A549 (cell line): ENCODE results near the gene NEAT1. TPM values are rescaled to one million over a fixed set of nuclear protein-coding genes. Genes with fewer than 3 reads are reported as not detected.

Experiments used
- ATAC-seq, 2 experiments: fragments of 200-7000 bp in 1 of 2; fragments of >200 bp in 1 of 2; cut with Nextera tagmentation in 1 of 2; cut with Tn5 transposase in 1 of 2; 3 replicates each; pipeline versions ENCODE4 v1.8.0 to v1.9.1; 2018 to 2020; ENCODE audit warnings: mild to moderate bottlenecking in 1 of 2, moderate library complexity in 1 of 2
- CTCF ChIA-PET: fragments of 300-600 bp; sonication (Branson Sonifier 250); formaldehyde crosslinking; extraction: SDS; loops from one replicate; lab custom pipeline; 2021; ENCODE audit warnings: antibody characterized with exemption, inconsistent platforms; lab: Yijun Ruan, JAX
- POLR2A ChIA-PET: fragments of 350-600 bp; formaldehyde crosslinking; extraction: SDS; loops from one replicate; lab custom pipeline; 2021; ENCODE audit warnings: antibody characterized with exemption, inconsistent platforms; lab: Yijun Ruan, JAX
- DNase-seq, 2 experiments: peaks; one replicate each; pipeline versions ENCODE4 v3.0.0 to v3.0.0-alpha.2; 2011 to 2016; ENCODE audit warnings: low read depth in 1 of 2, low spot score in 1 of 2
- FAIRE-seq: peaks from 2 replicates; lab custom pipeline; 2011; peaks lifted over from hg19 to GRCh38; lab: Jason Lieb, UNC
- H3K27ac ChIP-seq, 2 experiments: fragments of >200 bp; sonication (Bioruptor Twin); formaldehyde crosslinking; 3 replicates each; pipeline ENCODE4 v1.5.1; 2016 to 2017
- H3K4me1 ChIP-seq: fragments of >200 bp; sonication (Bioruptor Twin); formaldehyde crosslinking; 3 replicates; pipeline ENCODE4 v1.6.1; 2016
- H3K4me2 ChIP-seq: fragments of >200 bp; sonication (Bioruptor Twin); formaldehyde crosslinking; 3 replicates; pipeline ENCODE4 v1.6.1; 2016
- H3K4me3 ChIP-seq: fragments of >200 bp; sonication (Bioruptor Twin); formaldehyde crosslinking; 3 replicates; pipeline ENCODE4 v1.5.1; 2016
- H3K9me3 ChIP-seq: fragments of >200 bp; sonication (Bioruptor Twin); formaldehyde crosslinking; 3 replicates; pipeline ENCODE4 v1.6.1; 2016
- BCL3 ChIP-seq: fragments of >200 bp; sonication (Bioruptor Twin); formaldehyde crosslinking; IDR thresholded peaks from 3 replicates; pipeline ENCODE4 v1.6.1; 2016
- CEBPB ChIP-seq, 2 experiments: fragments of >200 bp in 1 of 2; sonication (Bioruptor Twin) in 1 of 2; formaldehyde crosslinking in 1 of 2; IDR thresholded peaks; 2 replicates each; pipeline ENCODE4 v1.6.1; 2012 to 2016
- CHD2 ChIP-seq: fragments of 150-350 bp; IDR thresholded peaks from 2 replicates; pipeline ENCODE4 v1.6.1; 2014; ENCODE audit warnings: low read length; ENCODE audit not compliant: partially characterized antibody
- EHF ChIP-seq: fragments of 250-450 bp; sonication (Bioruptor Pico); IDR thresholded peaks from 2 replicates; pipeline ENCODE4 v1.5.0; 2020; ENCODE audit warnings: mild to moderate bottlenecking
- FOSB ChIP-seq: fragments of 250-450 bp; sonication (Bioruptor Pico); IDR thresholded peaks from 2 replicates; pipeline ENCODE4 v1.5.0; 2020; ENCODE audit warnings: mild to moderate bottlenecking, moderate library complexity
- FOXS1 ChIP-seq: fragments of 250-450 bp; sonication (Bioruptor Pico); IDR thresholded peaks from 2 replicates; pipeline ENCODE4 v1.5.0; 2020; ENCODE audit warnings: mild to moderate bottlenecking, moderate library complexity
- HES2 ChIP-seq: fragments of >200 bp; sonication (Bioruptor Twin); formaldehyde crosslinking; IDR thresholded peaks from 2 replicates; pipeline ENCODE4 v1.6.1; 2016
- HOXA7 ChIP-seq: fragments of 250-450 bp; sonication (Bioruptor Pico); IDR thresholded peaks from 2 replicates; pipeline ENCODE4 v1.5.0; 2020; ENCODE audit warnings: mild to moderate bottlenecking, moderate library complexity
- HOXB5 ChIP-seq: fragments of 250-450 bp; sonication (Bioruptor Pico); IDR thresholded peaks from 2 replicates; pipeline ENCODE4 v1.5.0; 2020; ENCODE audit warnings: mild to moderate bottlenecking, moderate library complexity
- JUN ChIP-seq, 2 experiments: fragments of >200 bp; sonication (Bioruptor Twin); formaldehyde crosslinking; IDR thresholded peaks; 2 replicates in 1 of 2; 3 replicates in 1 of 2; pipeline ENCODE4 v1.6.1; 2016 to 2017
- KDM1A ChIP-seq: fragments of 200-600 bp; sonication (generic); IDR thresholded peaks from 2 replicates; pipeline ENCODE4 v1.6.1; 2016; ENCODE audit warnings: low read depth, mild to moderate bottlenecking
- MAFK ChIP-seq: fragments of 450-650 bp; IDR thresholded peaks from 2 replicates; pipeline ENCODE4 v1.6.1; 2014; ENCODE audit not compliant: partially characterized antibody
- MAX ChIP-seq: IDR thresholded peaks from 2 replicates; pipeline ENCODE4 v1.6.1; 2012
- NR3C1 ChIP-seq: fragments of >200 bp; sonication (Bioruptor Twin); formaldehyde crosslinking; IDR thresholded peaks from 3 replicates; pipeline ENCODE4 v1.6.1; 2017
- POLR2AphosphoS2 ChIP-seq: conservative IDR thresholded peaks from 2 replicates; pipeline ENCODE4 v1.6.1; 2012; ENCODE audit warnings: low read length, improper control_type of control experiment, inconsistent platforms
- RARB ChIP-seq: fragments of 250-450 bp; sonication (Bioruptor Pico); IDR thresholded peaks from 2 replicates; pipeline ENCODE4 v1.8.0; 2021; ENCODE audit warnings: mild to moderate bottlenecking, moderate library complexity
- REST ChIP-seq: fragments of 200-600 bp; sonication (generic); IDR thresholded peaks from 2 replicates; pipeline ENCODE4 v1.6.1; 2016; ENCODE audit warnings: antibody characterized with exemption, mild to moderate bottlenecking, moderate library complexity
- RFX5 ChIP-seq: fragments of 450-650 bp; IDR thresholded peaks from 2 replicates; pipeline ENCODE4 v1.7.1; 2014; ENCODE audit warnings: antibody characterized with exemption, mild to moderate bottlenecking, moderate library complexity
- SREBF2 ChIP-seq: fragments of 450-650 bp; IDR thresholded peaks from 2 replicates; pipeline ENCODE4 v1.6.1; 2014; ENCODE audit warnings: mild to moderate bottlenecking, moderate library complexity
- TFCP2L1 ChIP-seq: fragments of 250-450 bp; sonication (Bioruptor Pico); IDR thresholded peaks from 2 replicates; pipeline ENCODE4 v1.5.0; 2021; ENCODE audit warnings: mild to moderate bottlenecking
- ZC3H11A ChIP-seq: fragments of 450-650 bp; IDR thresholded peaks from 2 replicates; pipeline ENCODE4 v1.6.1; 2014; ENCODE audit warnings: antibody characterized with exemption, mild to moderate bottlenecking
- ZSCAN20 ChIP-seq: fragments of 250-450 bp; sonication (Bioruptor Pico); IDR thresholded peaks from 2 replicates; pipeline ENCODE4 v1.8.0; 2022; ENCODE audit warnings: mild to moderate bottlenecking, moderate library complexity
- WGBS: methylation state at CpG from one replicate; pipeline ENCODE4 v1.1.6; 2017; ENCODE audit errors: missing lambda C conversion rate; 5-methylcytosine and 5-hydroxymethylcytosine counted together
- polyA plus RNA-seq, 4 experiments: library from polyadenylated mRNA; depleted of rRNA in 3 of 4; stranded (reverse); fragments of >200 nt; fragmentation: RNase III in 1 of 4; extraction: RNeasy Plus Mini Kit Qiagen cat#74134 plus additional on column Dnase treatment in 1 of 4; gene quantifications; 2 replicates in 3 of 4; 3 replicates in 1 of 4; pipeline ENCODE4 v1.2.3, GENCODE V29; 2011 to 2017
- TF ChIP-seq, protein P1 (sequence below): fragments of 250-450 bp; sonication (Bioruptor Pico); IDR thresholded peaks from 2 replicates; pipeline ENCODE4 v1.5.0; 2020; ENCODE audit warnings: low read depth, mild to moderate bottlenecking, moderate library complexity
- TF ChIP-seq, protein P2 (sequence below): fragments of 450-650 bp; IDR thresholded peaks from 2 replicates; pipeline ENCODE4 v1.6.1; 2014; ENCODE audit warnings: antibody characterized with exemption
- TF ChIP-seq, protein P3 (sequence below): IDR thresholded peaks from 2 replicates; pipeline ENCODE4 v1.6.1; 2012; ENCODE audit warnings: low read depth, borderline replicate concordance

Gene NEAT1
- polyA plus RNA-seq, 2 of the 4 experiments (the other 2 are of a cell fraction): 314 to 1,223 TPM

GRCh38 chr11:65431451-65432099, 9.0 kb downstream of the NEAT1 start:
- no peak for FAIRE-seq
- Histone ChIP-seq H3K4me3 (peak overlapping the region; percentile 14; the same call in 1 of the 3 replicates), H3K27ac (peak overlapping the region; percentile 97 to 100; a peak in 5 of 6 replicates), H3K4me1 (peaks cover 72% of the 10 kb centered on the region), H3K9me3 (no peaks in the 10 kb centered on the region), H3K4me2 (peak overlapping the region; percentile 89)
- peak in 1 of 2 experiments; percentile 36 for DNase-seq
- TF ChIP-seq FOSB (peak; percentile 92), HOXB5 (CRISPR knock-in tag) (no peak), HES2 (no peak), JUN (IDR thresholded peaks at IDR 0.05) (0 out of 5 replicates have a peak, but pooled peaks of 1 of the 2 experiments have one; percentile 49), REST (no peak), POLR2AphosphoS2 (no peak), HOXA7 (CRISPR knock-in tag) (peak; percentile 69; the same call in 1 of the 2 replicates), SREBF2 (no peak), FOXS1 (CRISPR knock-in tag) (no peak), TFCP2L1 (no peak), RARB (CRISPR knock-in tag) (peak; percentile 51; the same call in 1 of the 2 replicates), MAFK (no peak), ZSCAN20 (CRISPR knock-in tag) (no peak), CEBPB (IDR thresholded peaks at IDR 0.05) (no peak)
- TF ChIP-seq, protein P1, sequence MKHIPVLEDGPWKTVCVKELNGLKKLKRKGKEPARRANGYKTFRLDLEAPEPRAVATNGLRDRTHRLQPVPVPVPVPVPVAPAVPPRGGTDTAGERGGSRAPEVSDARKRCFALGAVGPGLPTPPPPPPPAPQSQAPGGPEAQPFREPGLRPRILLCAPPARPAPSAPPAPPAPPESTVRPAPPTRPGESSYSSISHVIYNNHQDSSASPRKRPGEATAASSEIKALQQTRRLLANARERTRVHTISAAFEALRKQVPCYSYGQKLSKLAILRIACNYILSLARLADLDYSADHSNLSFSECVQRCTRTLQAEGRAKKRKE (CRISPR knock-in tag): no peak
- TF ChIP-seq, protein P2, sequence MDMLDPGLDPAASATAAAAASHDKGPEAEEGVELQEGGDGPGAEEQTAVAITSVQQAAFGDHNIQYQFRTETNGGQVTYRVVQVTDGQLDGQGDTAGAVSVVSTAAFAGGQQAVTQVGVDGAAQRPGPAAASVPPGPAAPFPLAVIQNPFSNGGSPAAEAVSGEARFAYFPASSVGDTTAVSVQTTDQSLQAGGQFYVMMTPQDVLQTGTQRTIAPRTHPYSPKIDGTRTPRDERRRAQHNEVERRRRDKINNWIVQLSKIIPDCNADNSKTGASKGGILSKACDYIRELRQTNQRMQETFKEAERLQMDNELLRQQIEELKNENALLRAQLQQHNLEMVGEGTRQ: 0 out of 2 replicates have a peak, but pooled peaks have one; percentile 4
- ChIA-PET POLR2A (no interaction called here), CTCF (interaction anchor here (1.2 to 1.5 kb wide), 3 partner anchors 15 to 79 kb away, joined by 4 to 11 read pairs (median 5); no protein-coding TSS in a partner anchor)
- ATAC-seq: no peak
- 24% methylated on average over 4 of the region's 4 CpGs for WGBS

DNA sequence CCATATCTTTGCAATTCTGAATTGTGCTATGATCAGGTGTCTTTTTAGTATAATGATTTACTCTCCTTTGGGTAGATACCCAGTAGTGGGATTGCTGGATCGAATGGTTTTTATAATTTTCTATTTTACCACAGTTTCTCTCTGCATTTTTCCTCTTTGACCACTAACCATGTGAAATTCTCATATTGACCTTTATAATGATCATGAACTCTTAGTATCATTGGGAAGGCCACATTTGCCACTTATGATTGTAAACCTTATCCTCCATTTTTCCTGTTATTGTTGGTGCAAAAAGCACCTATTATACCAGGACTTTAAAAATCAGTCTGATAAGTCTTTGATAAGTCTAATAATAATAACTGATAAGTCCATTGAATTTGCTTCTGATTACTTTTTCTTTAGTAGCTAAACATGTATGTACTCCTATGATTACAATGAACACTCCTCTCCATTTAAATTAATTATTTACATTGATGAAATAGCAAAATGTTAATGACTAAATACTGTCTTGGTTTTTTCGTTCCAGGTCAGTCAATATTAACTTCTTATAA, 9.6 kb downstream of the NEAT1 start:
- Histone ChIP-seq H3K4me1 (peaks cover 77% of the 10 kb centered on the region), H3K4me2 (peak overlapping the region; percentile 89), H3K4me3 (no peak overlapping the region), H3K9me3 (no peaks in the 10 kb centered on the region), H3K27ac (peak overlapping the region; percentile 52 to 100; a peak in 5 of 6 replicates)
- FAIRE-seq (no peak), DNase-seq (no peak), ATAC-seq (no peak)
- POLR2A ChIA-PET: interaction anchor here (0.6 to 1.0 kb wide), 4 partner anchors 8 to 79 kb away, joined by 3 to 6 read pairs (median 4); no protein-coding TSS in a partner anchor
- CTCF ChIA-PET: interaction anchor here (0.6 to 1.5 kb wide), 10 partner anchors 16 to 96 kb away, joined by 3 to 11 read pairs (median 3); no protein-coding TSS in a partner anchor
- 20% methylated on average over 2 of the region's 2 CpGs for WGBS
- TF ChIP-seq EHF (CRISPR knock-in tag): no peak
- TF ChIP-seq, protein P3, sequence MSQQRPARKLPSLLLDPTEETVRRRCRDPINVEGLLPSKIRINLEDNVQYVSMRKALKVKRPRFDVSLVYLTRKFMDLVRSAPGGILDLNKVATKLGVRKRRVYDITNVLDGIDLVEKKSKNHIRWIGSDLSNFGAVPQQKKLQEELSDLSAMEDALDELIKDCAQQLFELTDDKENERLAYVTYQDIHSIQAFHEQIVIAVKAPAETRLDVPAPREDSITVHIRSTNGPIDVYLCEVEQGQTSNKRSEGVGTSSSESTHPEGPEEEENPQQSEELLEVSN: no peak
- TF ChIP-seq ZC3H11A: no peak
- TF ChIP-seq NR3C1: no peak
- no peak for TF ChIP-seq HOXA7 (CRISPR knock-in tag)
- TF ChIP-seq RFX5: no peak
- TF ChIP-seq BCL3: no peak
- TF ChIP-seq KDM1A: no peak
- TF ChIP-seq, protein P2: no peak
- TF ChIP-seq SREBF2: no peak
- no peak for TF ChIP-seq MAX
- TF ChIP-seq POLR2AphosphoS2: no peak
- TF ChIP-seq CHD2: no peak
- TF ChIP-seq HOXB5 (CRISPR knock-in tag): no peak
